Fibroblast of villous mesenchyme (primary cell): ENCODE results near the gene SMYD4. TPM values are rescaled to one million over a fixed set of nuclear protein-coding genes. Genes with fewer than 3 reads are reported as not detected.

Source experiments
- DNase-seq: peaks from one replicate; pipeline ENCODE4 v3.0.0-alpha.2; 2010; ENCODE audit warnings: low read depth
- H3K4me3 ChIP-seq: 2 replicates; pipeline ENCODE4 v1.5.1; 2011; ENCODE audit warnings: low read depth, mild to moderate bottlenecking, low read length
- total RNA-seq: library from RNA; depleted of rRNA; stranded (reverse); fragments of >200 nt; gene quantifications from 2 replicates; pipeline ENCODE4 v1.2.3, GENCODE V29; 2012
- TF ChIP-seq, protein P1 (sequence below): IDR thresholded peaks from 2 replicates; pipeline ENCODE4 v1.5.1; 2012; ENCODE audit warnings: low read depth, mild to moderate bottlenecking, low read length; ENCODE audit not compliant: insufficient read depth

The SMYD4 gene
- total RNA-seq, 1 donor, result 12.5 TPM

DNA sequence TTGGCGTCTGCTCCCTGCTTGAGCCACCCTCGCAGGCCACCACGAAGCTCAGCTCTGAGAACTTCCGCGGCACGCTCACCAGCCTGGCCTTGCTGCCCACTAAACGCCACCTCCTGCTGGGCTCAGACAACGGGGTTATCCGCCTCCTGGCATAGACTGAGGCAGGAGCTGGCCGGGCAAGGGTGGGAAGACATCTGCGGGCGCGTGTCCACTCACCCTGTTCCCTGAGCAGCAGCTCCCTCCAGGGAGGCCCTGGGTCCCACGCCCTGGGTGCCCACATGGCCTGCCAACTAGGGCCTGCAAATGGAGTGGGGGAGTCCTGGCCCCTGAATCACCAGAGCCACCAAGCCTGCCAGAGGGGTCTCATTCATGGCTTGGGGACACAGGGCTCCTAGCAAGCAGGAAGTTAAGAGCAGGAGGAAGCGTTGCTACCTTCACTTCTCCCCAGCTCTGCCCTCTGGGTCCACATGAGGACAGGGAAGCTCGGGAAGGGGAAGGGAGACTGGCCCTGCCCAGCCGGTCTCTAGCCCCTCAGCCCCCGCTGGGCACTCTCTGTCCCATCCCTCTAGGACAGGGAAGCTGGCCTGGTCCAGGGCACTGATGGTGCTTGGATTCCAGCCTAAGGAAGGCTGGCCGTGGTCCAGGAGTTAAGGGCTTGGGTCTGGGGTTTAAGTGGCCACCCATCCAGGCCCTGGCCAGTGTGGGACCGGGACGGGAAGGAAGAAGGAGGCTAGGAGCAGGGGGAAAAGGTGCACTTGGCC, 92.0 kb downstream of the SMYD4 start:
- DNase-seq, result no peak
- TF ChIP-seq, protein P1, sequence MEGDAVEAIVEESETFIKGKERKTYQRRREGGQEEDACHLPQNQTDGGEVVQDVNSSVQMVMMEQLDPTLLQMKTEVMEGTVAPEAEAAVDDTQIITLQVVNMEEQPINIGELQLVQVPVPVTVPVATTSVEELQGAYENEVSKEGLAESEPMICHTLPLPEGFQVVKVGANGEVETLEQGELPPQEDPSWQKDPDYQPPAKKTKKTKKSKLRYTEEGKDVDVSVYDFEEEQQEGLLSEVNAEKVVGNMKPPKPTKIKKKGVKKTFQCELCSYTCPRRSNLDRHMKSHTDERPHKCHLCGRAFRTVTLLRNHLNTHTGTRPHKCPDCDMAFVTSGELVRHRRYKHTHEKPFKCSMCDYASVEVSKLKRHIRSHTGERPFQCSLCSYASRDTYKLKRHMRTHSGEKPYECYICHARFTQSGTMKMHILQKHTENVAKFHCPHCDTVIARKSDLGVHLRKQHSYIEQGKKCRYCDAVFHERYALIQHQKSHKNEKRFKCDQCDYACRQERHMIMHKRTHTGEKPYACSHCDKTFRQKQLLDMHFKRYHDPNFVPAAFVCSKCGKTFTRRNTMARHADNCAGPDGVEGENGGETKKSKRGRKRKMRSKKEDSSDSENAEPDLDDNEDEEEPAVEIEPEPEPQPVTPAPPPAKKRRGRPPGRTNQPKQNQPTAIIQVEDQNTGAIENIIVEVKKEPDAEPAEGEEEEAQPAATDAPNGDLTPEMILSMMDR, result no peak
- no peak overlapping the region for H3K4me3 ChIP-seq

DNA sequence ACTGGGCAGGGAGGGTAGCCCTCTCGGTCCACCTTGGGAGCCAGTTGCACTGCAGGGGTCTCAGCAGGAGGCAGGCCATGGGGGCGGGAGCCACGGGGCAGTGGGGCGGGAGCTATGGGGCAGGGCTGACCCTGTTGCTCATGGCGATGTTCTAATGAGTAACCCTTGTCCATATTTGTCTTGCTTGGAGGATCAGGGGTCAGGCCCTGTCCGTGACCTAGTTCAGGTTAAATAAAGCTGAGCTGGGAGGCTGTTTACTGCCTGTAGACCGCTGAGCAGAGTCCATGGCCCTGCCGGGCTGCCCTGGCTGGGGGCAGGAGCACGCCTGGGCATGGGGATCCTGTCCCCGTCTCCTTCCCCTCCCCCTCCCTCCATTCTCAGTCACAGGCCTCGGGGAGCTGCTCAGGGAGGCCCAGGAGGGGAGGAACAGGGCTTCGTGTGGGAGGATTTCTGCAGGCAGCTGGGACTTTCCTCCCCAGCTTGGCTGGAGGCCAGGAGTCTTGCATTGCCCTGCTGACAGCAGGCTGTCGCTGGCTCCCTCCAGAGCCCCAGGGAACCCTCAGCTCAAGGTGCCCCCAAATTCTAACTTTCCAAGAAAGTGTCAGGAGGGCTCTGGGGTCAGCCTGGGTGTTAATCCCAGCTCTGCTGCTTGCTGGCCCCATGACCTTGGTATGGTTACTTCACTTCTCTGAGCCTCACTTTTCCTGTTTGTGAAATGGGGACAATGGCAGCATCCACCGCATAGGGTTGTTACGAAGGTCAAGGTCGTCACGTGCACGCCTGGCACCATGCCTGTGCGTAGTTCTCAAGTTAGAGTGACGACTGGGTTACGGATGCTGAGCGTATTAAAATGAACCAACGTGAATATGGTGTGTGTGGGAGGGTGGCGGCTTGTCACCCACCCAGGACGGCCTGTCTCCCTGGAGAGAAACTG, 93.1 kb downstream of the SMYD4 start:
- TF ChIP-seq, protein P1, result no peak
- DNase-seq, result peak; percentile 92
- no peak overlapping the region for H3K4me3 ChIP-seq

DNA sequence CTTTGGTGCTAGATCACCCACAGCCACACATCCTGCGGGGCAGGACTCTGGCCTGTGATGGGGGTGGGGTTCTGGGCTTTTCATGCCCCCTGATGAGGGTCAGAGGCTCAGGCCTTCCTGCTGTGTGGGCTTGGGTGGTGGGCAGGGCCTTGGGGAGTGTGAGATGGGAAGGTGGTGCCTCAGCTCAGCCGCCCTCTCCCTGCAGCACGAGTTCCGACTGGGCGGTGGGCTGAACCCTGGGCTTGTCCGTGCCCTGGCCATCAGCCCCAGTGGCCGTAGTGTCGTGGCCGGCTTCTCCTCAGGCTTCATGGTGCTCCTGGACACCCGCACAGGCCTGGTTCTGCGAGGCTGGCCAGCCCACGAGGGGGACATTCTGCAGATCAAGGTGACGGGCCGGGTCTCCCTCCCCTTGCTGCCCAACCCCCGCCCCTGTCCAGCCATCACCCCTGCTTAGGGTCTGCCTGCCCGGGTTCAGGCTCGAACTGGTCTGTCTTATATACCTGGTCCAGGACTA, 93.8 kb downstream of the SMYD4 start:
- no peak overlapping the region for H3K4me3 ChIP-seq
- no peak for DNase-seq
- TF ChIP-seq, protein P1, result no peak

DNA sequence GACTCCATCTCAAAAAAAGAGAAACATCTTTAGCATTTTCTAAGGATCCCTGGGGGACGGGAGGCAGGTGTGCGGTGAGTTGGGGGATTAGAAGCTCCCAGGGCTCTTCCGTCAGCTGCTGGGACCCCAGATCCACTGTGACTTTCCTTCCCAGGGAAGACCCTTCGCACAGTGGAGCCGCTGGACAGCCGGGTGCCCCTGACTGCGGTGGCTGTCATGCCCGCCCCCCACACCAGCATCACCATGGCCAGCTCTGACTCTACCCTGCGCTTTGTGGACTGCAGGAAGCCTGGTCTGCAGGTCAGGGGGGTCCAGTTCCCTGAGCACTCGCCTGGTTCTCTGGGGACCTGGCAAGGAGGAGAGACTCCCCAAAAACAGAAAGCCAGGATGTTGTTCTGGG, 94.3 kb downstream of the SMYD4 start:
- H3K4me3 ChIP-seq, result no peak overlapping the region
- no peak for DNase-seq
- TF ChIP-seq, protein P1, result no peak

DNA sequence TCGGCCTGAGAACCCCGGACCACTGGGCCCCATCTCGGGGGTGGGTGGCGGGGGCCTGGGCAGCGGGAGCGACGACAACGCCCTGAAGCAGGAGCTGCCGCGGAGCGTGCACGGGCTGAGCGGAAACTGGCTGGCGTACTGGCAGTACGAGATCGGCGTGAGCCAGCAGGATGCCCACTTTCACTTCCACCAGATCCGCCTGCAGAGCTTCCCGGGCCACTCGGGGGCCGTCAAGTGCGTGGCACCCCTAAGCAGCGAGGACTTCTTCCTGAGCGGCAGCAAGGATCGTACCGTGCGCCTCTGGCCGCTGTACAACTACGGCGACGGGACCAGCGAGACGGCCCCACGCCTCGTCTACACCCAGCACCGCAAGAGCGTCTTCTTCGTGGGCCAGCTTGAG, 95.9 kb downstream of the SMYD4 start:
- H3K4me3 ChIP-seq, result no peak overlapping the region
- no peak for DNase-seq
- TF ChIP-seq, protein P1, result no peak

DNA sequence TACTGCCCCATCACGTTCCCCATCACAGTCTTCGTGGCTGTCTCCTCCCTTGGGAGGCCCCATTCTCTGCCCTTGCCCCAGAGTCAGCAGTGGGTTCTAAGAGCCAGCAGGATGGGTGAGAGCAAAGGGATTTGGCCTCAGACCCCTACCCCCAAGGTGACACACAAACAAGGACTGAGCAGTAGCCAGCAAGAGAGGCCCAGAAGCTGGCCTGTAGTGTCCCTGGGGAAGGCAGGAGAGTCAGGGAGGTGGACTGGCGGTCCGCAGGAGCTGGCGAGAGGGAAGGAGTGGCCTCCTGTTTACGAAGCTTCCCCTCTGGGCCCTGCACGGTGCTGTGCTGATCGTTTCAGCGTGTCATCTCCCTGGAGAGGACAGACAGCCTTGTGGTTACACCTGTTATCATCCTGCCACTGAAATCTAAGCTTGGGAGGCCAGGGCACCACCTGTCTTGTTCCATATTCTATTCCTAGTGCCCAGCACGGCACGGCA, 96.8 kb downstream of the SMYD4 start:
- DNase-seq, result no peak
- TF ChIP-seq, protein P1, result no peak

More for the DNA sequence above, 96.8 kb downstream of the SMYD4 start:
- no peak overlapping the region for H3K4me3 ChIP-seq
